AG10803 (cell line): ENCODE measurements around the gene FAIM2.
A peak's percentile ranks its signal among the peaks of the same experiment; 100 is the strongest.

ENCODE experiments used
- DNase-seq: peaks from one replicate; pipeline ENCODE4 v3.0.0; 2010; ENCODE audit warnings: low read depth
- H3K4me3 ChIP-seq: 2 replicates; pipeline ENCODE4 v1.5.1; 2011; ENCODE audit warnings: mild to moderate bottlenecking, low read length, control low read depth
- TF ChIP-seq, protein P1 (sequence below): conservative IDR thresholded peaks from 2 replicates; pipeline ENCODE4 v1.5.1; 2011; ENCODE audit warnings: mild to moderate bottlenecking, low read length, control low read depth, inconsistent platforms

Gene FAIM2

GRCh38 chr12:49853671-49854070, 50.0 kb downstream of the FAIM2 start:
- no peak overlapping the region for H3K4me3 ChIP-seq
- TF ChIP-seq, protein P1, sequence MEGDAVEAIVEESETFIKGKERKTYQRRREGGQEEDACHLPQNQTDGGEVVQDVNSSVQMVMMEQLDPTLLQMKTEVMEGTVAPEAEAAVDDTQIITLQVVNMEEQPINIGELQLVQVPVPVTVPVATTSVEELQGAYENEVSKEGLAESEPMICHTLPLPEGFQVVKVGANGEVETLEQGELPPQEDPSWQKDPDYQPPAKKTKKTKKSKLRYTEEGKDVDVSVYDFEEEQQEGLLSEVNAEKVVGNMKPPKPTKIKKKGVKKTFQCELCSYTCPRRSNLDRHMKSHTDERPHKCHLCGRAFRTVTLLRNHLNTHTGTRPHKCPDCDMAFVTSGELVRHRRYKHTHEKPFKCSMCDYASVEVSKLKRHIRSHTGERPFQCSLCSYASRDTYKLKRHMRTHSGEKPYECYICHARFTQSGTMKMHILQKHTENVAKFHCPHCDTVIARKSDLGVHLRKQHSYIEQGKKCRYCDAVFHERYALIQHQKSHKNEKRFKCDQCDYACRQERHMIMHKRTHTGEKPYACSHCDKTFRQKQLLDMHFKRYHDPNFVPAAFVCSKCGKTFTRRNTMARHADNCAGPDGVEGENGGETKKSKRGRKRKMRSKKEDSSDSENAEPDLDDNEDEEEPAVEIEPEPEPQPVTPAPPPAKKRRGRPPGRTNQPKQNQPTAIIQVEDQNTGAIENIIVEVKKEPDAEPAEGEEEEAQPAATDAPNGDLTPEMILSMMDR: no peak
- DNase-seq: no peak

GRCh38 chr12:49847161-49847560, 56.5 kb downstream of the FAIM2 start:
- DNase-seq: no peak
- no peak overlapping the region for H3K4me3 ChIP-seq
- TF ChIP-seq, protein P1: no peak

DNA sequence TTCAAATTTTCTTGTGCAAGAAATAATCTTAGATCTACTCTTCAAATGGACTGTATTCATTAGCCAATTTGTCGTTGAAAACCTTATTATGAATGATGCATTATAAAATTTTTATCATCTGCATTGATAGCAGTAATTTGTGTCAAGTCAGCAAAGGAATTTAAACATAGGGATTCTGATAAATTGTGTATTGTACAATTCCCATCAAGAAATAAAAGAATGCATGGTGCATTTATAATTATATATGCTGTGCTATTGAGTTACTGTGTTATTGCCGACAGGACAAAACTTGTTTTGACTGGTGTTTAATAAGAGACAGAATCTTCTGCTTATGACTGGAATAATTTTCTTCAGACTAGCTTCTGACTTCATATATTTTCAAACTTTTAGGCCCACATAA, 57.7 kb downstream of the FAIM2 start:
- no peak overlapping the region for H3K4me3 ChIP-seq
- no peak for DNase-seq
- TF ChIP-seq, protein P1: no peak

- no peak overlapping the region for H3K4me3 ChIP-seq
- DNase-seq: no peak
- TF ChIP-seq, protein P1: no peak
These were observed 59.7 kb downstream of the FAIM2 start for GRCh38 chr12:49843876-49844437.

DNA sequence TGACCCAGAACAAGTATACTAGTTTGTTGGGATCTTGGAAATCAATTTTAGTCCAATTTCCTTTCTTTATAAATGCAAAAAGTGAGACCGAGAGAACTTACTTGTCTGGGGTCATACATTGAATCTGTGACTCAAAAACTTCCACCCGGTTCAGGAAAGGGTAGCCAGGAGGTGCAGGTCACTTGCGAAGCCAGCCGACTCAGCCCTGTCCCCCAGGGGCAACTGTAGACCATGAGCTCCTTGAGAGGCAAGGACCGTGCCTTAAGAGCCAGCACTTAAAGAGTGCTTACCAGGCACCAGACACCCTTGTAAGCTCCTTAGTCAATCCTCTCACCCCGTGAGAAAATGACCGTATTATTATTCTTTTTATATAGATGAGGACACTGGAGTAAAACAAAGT, 60.3 kb downstream of the FAIM2 start:
- TF ChIP-seq, protein P1: no peak
- no peak for DNase-seq
- peak overlapping the region; percentile 90 for H3K4me3 ChIP-seq

DNA sequence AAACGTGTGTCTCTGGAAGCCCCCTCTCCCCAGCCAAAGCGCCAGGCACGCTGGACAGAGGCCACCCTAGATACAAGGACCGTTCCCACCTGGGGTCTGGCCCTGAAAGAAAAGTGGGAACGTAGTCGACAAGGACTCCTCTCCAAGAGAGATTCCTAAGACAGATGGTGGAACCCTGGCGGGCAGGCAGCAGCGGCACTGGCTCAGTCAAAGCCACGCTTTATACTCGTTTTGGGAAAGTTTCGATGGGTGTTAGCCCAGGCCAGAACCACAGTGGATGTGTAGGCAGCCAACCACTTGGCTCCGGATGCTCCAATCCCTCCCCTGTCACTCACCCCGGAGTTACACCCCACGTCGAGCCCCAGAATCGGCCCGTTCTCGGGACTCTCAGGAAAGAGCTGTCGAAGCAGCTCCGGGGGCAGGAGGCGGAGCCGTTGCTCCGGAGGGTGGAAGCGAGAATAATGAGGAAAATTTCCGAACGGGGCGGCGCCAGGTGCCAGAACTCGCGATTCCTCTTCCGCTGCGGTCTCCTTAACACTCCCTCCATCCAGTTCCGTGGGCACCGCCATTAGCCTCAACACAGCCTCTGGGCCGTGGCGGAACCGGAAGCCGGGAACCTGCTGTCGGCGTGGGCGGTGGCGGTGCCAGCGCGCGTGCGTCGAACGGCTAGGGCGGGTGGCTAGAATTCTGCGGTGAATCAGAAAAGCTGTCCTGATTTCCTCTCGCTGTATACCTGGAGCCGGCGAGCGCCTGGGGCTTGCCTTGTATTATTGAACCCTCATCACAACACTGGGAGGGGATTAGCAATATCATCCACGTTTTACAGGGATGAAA, 61.0 kb downstream of the FAIM2 start, which contains the start of gene BCDIN3D:
Gene BCDIN3D (minus strand): TSS at position 588 of the 834 bp plus-strand sequence. CDS start 19 bp downstream, at position 569.
- H3K4me3 ChIP-seq: peak within 1 kb of the TSS; percentile 90
- DNase-seq: peak; percentile 90
- TF ChIP-seq, protein P1: 0 out of 2 replicates have a peak, but pooled peaks have one; percentile 6
